ENCODE data around the gene POU5F1.
"Not testable (repeated sequence)": the region's sequence is repeated elsewhere in the genome, so short reads cannot be mapped to it uniquely, and the experiment has no call there.

Gene POU5F1

DNA sequence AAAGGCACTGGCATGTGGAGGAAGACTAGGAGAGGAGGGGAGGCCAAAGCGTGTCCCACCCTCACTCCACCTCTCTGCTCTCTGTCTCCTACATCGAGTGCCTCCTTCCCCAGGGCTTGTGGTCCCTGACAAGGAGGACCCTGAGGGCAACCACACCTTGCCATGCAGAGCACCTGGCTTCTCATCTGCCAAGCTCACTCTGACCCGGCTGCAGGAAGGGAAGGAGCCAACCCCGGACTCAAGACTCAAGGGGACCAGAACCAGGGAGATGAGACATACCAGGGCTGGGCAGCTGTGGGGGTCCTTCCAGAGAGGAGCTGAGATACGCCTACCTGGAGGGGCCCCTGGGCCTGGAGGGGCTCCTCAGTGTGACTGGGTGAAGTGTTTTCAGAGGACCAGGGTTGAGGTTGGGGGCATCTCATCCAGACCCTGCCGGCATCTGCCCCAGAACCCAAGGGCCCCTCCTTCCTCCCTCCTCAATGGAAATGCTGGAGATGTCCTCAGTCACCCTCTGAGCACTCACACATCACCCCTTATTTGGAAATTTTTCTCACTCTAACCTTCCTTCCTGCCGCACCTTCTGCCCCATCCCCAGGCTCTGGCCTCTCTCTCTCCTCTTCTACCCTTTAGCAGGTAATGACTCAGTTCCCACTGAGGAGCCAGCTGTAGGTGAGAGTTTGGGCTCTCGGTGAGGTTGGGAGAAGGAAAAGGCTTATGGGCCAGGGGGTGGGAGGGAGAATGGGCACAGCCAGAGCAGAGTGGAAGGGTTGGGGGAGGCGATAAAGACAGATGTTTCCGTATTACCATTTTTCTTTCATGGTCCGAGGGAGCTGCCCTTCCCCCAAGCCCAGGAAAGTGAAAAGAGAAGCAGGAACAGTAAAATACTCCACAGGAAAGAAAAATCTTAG, 32.0 kb upstream of the POU5F1 start:
- H3K79me2 ChIP-seq (ENCODE audit: control insufficient read depth, insufficient read depth, low read length) = no peaks in the 10 kb centered on the region
- H3K56ac ChIP-seq (ENCODE audit: low read length) = peak overlapping the region; percentile 11
- no peaks in the 10 kb centered on the region for H3K27me3 ChIP-seq (ENCODE audit: insufficient read depth, low read length, poor library complexity)
- H2BK15ac ChIP-seq (replicated peaks; ENCODE audit: low read depth) = no peak overlapping the region
- H2BK5ac ChIP-seq (ENCODE audit: low read length) = no peak overlapping the region
- no peak overlapping the region for H3K18ac ChIP-seq (ENCODE audit: low read length)
- peak; percentile 27 for DNase-seq
- no peaks in the 10 kb centered on the region for H3K36me3 ChIP-seq (ENCODE audit: control insufficient read depth, insufficient read depth, low read length)
- H3K9ac ChIP-seq (ENCODE audit: low read length) = no peak overlapping the region
- H3K4me1 ChIP-seq (ENCODE audit: control insufficient read depth, low read depth, low read length) = no peaks in the 10 kb centered on the region
- no peaks in the 10 kb centered on the region for H3K79me1 ChIP-seq (ENCODE audit: low read length)
- WGBS (ENCODE audit: extremely low coverage, insufficient coverage, low lambda C conversion rate) = no CpG with 5 or more reads among the region's 11 CpGs
- no peak overlapping the region for H3K27ac ChIP-seq (ENCODE audit: low read depth, low read length)
- H2BK120ac ChIP-seq (ENCODE audit: low read depth, low read length) = no peak overlapping the region
- no peak overlapping the region for H3K4me3 ChIP-seq (ENCODE audit: low read length)
- H3K23ac ChIP-seq (ENCODE audit: low read length) = no peak overlapping the region
- H3K4me2 ChIP-seq (ENCODE audit: low read length) = no peak overlapping the region
- H3K4ac ChIP-seq (ENCODE audit: low read depth, low read length) = no peak overlapping the region
- H4K8ac ChIP-seq (ENCODE audit: low read depth, low read length) = no peak overlapping the region
- H4K5ac ChIP-seq (ENCODE audit: low read length) = no peak overlapping the region
- no peak overlapping the region for H2AK5ac ChIP-seq (ENCODE audit: low read length)

DNA sequence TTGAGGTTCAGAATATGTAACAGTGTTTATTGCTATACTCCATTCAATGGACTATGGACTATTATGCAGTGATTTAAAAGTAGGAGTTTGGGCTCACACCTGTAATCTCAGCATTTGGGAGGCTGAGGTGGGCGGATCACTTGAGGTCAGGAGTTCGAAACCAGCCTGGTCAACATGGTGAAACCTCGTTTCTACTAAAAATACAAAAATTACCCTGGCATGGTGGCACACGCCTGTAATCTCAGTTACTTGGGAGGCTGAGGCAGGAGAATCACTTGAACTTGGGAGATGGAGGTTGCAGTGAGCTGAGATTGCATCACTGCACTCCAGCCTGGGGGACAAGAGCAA, 28.6 kb upstream of the POU5F1 start:
- not testable (repeated sequence) for H3K18ac ChIP-seq (ENCODE audit: low read length); H2AK5ac ChIP-seq (ENCODE audit: low read length); H4K5ac ChIP-seq (ENCODE audit: low read length); H2BK120ac ChIP-seq (ENCODE audit: low read depth, low read length); H4K8ac ChIP-seq (ENCODE audit: low read depth, low read length); H3K27ac ChIP-seq (ENCODE audit: low read depth, low read length); H3K56ac ChIP-seq (ENCODE audit: low read length); H2BK5ac ChIP-seq (ENCODE audit: low read length); H3K4me2 ChIP-seq (ENCODE audit: low read length); H3K4me1 ChIP-seq (ENCODE audit: control insufficient read depth, low read depth, low read length); H3K4me3 ChIP-seq (ENCODE audit: low read length); H3K79me2 ChIP-seq (ENCODE audit: control insufficient read depth, insufficient read depth, low read length); H2BK15ac ChIP-seq (replicated peaks; ENCODE audit: low read depth); H3K4ac ChIP-seq (ENCODE audit: low read depth, low read length); H3K27me3 ChIP-seq (ENCODE audit: insufficient read depth, low read length, poor library complexity); H3K36me3 ChIP-seq (ENCODE audit: control insufficient read depth, insufficient read depth, low read length); H3K79me1 ChIP-seq (ENCODE audit: low read length); DNase-seq; H3K23ac ChIP-seq (ENCODE audit: low read length); H3K9ac ChIP-seq (ENCODE audit: low read length)
- WGBS (ENCODE audit: extremely low coverage, insufficient coverage, low lambda C conversion rate) = no CpG with 5 or more reads among the region's 4 CpGs

DNA sequence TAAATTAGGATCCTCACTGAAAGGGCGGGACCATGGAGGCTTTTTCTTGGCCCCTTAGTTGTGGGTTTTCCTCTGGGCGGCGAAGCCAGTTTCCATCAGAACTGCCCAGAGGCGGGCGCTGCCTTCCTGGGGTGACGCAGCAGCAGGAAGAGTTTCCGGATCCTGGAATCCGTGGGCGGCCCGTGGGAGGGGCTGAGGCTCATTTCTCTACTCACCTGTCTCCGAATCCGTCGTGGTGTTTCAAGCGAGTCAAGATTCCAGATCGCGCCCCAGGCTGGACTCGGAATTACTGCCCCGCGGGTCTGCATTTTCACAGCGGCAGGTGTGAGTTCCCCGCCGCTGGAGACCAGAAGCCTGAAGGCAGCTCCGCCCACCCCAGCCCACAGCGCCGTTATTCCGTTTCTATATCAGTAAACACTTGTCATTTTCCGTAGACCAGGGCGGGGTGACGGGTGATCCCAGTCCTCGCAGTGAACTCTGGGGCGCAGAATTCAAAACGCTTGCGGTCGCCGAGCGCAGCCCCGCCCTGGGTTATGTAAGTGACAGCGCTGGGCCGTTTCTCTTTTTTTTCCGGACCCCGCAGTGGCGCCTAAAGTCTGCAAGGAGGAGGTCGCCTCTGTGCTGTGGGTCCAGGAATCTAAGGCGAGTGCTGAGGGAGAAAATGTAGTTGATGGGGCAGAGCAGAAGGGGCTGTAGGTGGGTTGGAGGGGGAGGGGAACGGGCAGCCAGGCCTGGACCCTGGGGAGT, 27.2 kb upstream of the POU5F1 start:
- Histone ChIP-seq H3K36me3 (ENCODE audit: control insufficient read depth, insufficient read depth, low read length) (no peaks in the 10 kb centered on the region), H3K79me2 (ENCODE audit: control insufficient read depth, insufficient read depth, low read length) (no peaks in the 10 kb centered on the region), H2BK120ac (ENCODE audit: low read depth, low read length) (no peak overlapping the region), H3K27me3 (ENCODE audit: insufficient read depth, low read length, poor library complexity) (no peaks in the 10 kb centered on the region), H3K4me2 (ENCODE audit: low read length) (peak overlapping the region; percentile 31), H3K4ac (ENCODE audit: low read depth, low read length) (no peak overlapping the region), H3K27ac (ENCODE audit: low read depth, low read length) (peak overlapping the region; percentile 38), H3K18ac (ENCODE audit: low read length) (peak overlapping the region; percentile 55), H4K5ac (ENCODE audit: low read length) (no peak overlapping the region), H2BK5ac (ENCODE audit: low read length) (no peak overlapping the region), H3K79me1 (ENCODE audit: low read length) (no peaks in the 10 kb centered on the region), H2BK15ac (replicated peaks; ENCODE audit: low read depth) (no peak overlapping the region), H3K4me1 (ENCODE audit: control insufficient read depth, low read depth, low read length) (no peaks in the 10 kb centered on the region), H3K56ac (ENCODE audit: low read length) (peak overlapping the region; percentile 61), H2AK5ac (ENCODE audit: low read length) (no peak overlapping the region), H3K4me3 (ENCODE audit: low read length) (peak overlapping the region; percentile 28), H4K8ac (ENCODE audit: low read depth, low read length) (no peak overlapping the region), H3K9ac (ENCODE audit: low read length) (peak overlapping the region; percentile 47), H3K23ac (ENCODE audit: low read length) (no peak overlapping the region)
- DNase-seq = peak; percentile 84
- no CpG with 5 or more reads among the region's 45 CpGs for WGBS (ENCODE audit: extremely low coverage, insufficient coverage, low lambda C conversion rate)

DNA sequence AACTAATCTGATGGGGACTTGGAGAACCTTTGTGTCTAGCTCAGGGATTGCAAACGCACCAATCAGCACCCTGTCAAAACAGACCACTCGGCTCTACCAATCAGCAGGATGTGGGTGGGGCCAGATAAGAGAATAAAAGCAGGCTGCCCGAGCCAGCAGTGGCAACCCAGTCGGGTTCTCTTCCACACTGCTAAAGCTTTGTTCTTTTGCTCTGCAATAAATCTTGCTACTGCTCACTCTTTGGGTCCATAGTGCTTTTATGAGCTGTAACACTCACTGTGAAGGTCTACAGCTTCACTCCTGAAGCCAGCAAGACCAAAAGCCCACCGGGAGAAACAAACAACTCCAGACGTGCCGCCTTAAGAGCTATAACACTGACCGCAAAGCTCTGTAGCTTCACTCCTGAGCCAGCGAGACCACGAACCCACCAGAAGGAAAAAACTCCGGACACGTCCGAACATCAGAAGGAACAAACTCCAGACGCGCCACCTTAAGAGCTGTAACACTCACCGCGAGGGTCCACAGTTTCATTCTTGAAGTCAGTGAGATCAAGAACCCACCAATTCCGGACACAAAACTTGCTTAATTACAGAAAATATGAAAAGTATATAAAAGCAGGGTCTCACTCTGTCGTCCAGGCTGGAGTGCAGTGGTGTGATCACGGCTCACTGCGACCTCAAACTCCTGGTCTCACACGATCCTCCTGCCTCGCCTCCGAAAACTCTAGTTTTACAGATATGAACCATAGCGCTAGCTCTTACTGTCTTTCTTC, 26.0 kb upstream of the POU5F1 start:
- not testable (repeated sequence) for H3K4me2 ChIP-seq (ENCODE audit: low read length); H3K79me2 ChIP-seq (ENCODE audit: control insufficient read depth, insufficient read depth, low read length); H3K4me1 ChIP-seq (ENCODE audit: control insufficient read depth, low read depth, low read length); H3K18ac ChIP-seq (ENCODE audit: low read length); H2BK5ac ChIP-seq (ENCODE audit: low read length); H2AK5ac ChIP-seq (ENCODE audit: low read length); H3K36me3 ChIP-seq (ENCODE audit: control insufficient read depth, insufficient read depth, low read length); H4K5ac ChIP-seq (ENCODE audit: low read length); H3K79me1 ChIP-seq (ENCODE audit: low read length); H3K4ac ChIP-seq (ENCODE audit: low read depth, low read length); H3K23ac ChIP-seq (ENCODE audit: low read length); DNase-seq; H3K27ac ChIP-seq (ENCODE audit: low read depth, low read length); H3K27me3 ChIP-seq (ENCODE audit: insufficient read depth, low read length, poor library complexity); H4K8ac ChIP-seq (ENCODE audit: low read depth, low read length); H2BK15ac ChIP-seq (replicated peaks; ENCODE audit: low read depth); H3K56ac ChIP-seq (ENCODE audit: low read length); H3K4me3 ChIP-seq (ENCODE audit: low read length); H3K9ac ChIP-seq (ENCODE audit: low read length); H2BK120ac ChIP-seq (ENCODE audit: low read depth, low read length)
- no CpG with 5 or more reads among the region's 25 CpGs for WGBS (ENCODE audit: extremely low coverage, insufficient coverage, low lambda C conversion rate)

DNA sequence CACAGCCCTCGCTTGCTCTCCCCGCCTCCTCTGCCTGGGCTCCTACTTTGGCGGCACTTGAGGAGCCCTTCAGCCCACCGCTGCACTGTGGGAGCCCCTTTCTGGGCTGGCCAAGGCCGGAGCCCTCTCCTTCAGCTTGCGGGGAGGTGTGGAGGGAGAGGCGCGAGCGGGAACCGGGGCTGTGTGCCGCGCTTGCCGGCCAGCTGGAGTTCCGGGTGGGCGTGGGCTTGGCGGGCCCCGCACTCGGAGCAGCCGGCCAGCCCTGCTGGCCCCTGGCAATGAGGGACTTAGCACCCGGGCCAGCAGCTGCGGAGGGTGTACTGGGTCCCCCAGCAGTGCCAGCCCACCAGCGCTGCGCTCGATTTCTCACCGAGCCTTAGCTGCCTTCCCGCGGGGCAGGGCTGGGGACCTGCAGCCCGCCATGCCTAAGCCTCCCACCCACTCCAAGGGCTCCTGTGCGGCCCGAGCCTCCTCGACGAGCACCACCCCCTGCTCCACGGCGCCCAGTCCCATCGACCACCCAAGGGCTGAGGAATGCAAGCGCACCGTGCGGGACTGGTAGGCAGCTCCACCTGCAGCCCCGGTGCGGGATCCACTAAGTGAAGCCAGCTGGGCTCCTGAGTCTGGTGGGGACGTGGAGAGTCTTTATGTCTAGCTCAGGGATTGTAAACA, 25.0 kb upstream of the POU5F1 start:
- H4K5ac ChIP-seq (ENCODE audit: low read length); H3K27ac ChIP-seq (ENCODE audit: low read depth, low read length); H2BK120ac ChIP-seq (ENCODE audit: low read depth, low read length); H4K8ac ChIP-seq (ENCODE audit: low read depth, low read length); H3K4ac ChIP-seq (ENCODE audit: low read depth, low read length); H2AK5ac ChIP-seq (ENCODE audit: low read length); H3K79me1 ChIP-seq (ENCODE audit: low read length); H3K18ac ChIP-seq (ENCODE audit: low read length); H3K4me1 ChIP-seq (ENCODE audit: control insufficient read depth, low read depth, low read length); H3K79me2 ChIP-seq (ENCODE audit: control insufficient read depth, insufficient read depth, low read length); H3K56ac ChIP-seq (ENCODE audit: low read length); H2BK15ac ChIP-seq (replicated peaks; ENCODE audit: low read depth); H3K9ac ChIP-seq (ENCODE audit: low read length); H3K36me3 ChIP-seq (ENCODE audit: control insufficient read depth, insufficient read depth, low read length); H3K23ac ChIP-seq (ENCODE audit: low read length); H2BK5ac ChIP-seq (ENCODE audit: low read length); H3K27me3 ChIP-seq (ENCODE audit: insufficient read depth, low read length, poor library complexity); H3K4me3 ChIP-seq (ENCODE audit: low read length); H3K4me2 ChIP-seq (ENCODE audit: low read length); DNase-seq: not testable (repeated sequence)
- WGBS (ENCODE audit: extremely low coverage, insufficient coverage, low lambda C conversion rate) = no CpG with 5 or more reads among the region's 41 CpGs

Measured in mesendoderm (in vitro differentiated cells).